Thoracic aorta (tissue), 2 donors: ENCODE measurements around the gene AREL1. TPM values are rescaled to one million over a fixed set of nuclear protein-coding genes. Genes with fewer than 3 reads are reported as not detected.
A peak's percentile ranks its signal among the peaks of the same experiment; 100 is the strongest.

ENCODE experiments used
- ATAC-seq: fragments of 150-250 bp; one replicate; pipeline ENCODE4 v1.8.0; 2017; ENCODE audit warnings: low read depth; ENCODE audit not compliant: insufficient number of reproducible peaks, low FRiP score
- DNase-seq: peaks from one replicate; pipeline ENCODE4 v3.0.0-alpha.2; 2020; ENCODE audit warnings: low spot score
- H3K27ac ChIP-seq, 2 donors: fragments of 200-600 bp; sonication (generic); 1 replicate in 1 of 2; 2 replicates in 1 of 2; pipeline ENCODE4 v1.5.1; 2016; ENCODE audit warnings: mild to moderate bottlenecking in 2 of 2, moderate library complexity in 2 of 2
- H3K27me3 ChIP-seq: fragments of 200-600 bp; sonication (generic); replicated peaks from 2 replicates; pipeline ENCODE4 v1.6.0; 2016; ENCODE audit warnings: mild to moderate bottlenecking; ENCODE audit not compliant: insufficient read depth
- H3K36me3 ChIP-seq: fragments of 200-600 bp; sonication (generic); one replicate; pipeline ENCODE4 v1.5.1; 2016
- H3K4me1 ChIP-seq, 2 donors: fragments of 200-600 bp; sonication (generic); 1 replicate in 1 of 2; 2 replicates in 1 of 2; pipeline versions ENCODE4 v1.5.1 to v1.6.0; 2016; ENCODE audit warnings: low read depth in 2 of 2, mild to moderate bottlenecking in 1 of 2; ENCODE audit not compliant: control insufficient read depth in 1 of 2
- H3K4me3 ChIP-seq: fragments of 200-600 bp; sonication (generic); 2 replicates; pipeline ENCODE4 v1.5.1; 2016; ENCODE audit warnings: mild to moderate bottlenecking
- H3K9me3 ChIP-seq: fragments of 200-600 bp; sonication (generic); 2 replicates; pipeline ENCODE4 v1.5.1; 2016
- total RNA-seq, 2 donors: library from RNA; depleted of rRNA; stranded (reverse); fragments of >200 nt; gene quantifications; one replicate each; pipeline versions ENCODE4 v1.1.0 to v1.2.3, GENCODE V29; 2016
- TF ChIP-seq, protein P1 (sequence below): fragments of 200-600 bp; sonication (generic); IDR thresholded peaks from one replicate; pipeline ENCODE4 v1.5.1; 2019; ENCODE audit warnings: antibody characterized with exemption

AREL1 gene
- total RNA-seq, 2 donors from 2014 or later, result 29.6 to 51.4 TPM

DNA sequence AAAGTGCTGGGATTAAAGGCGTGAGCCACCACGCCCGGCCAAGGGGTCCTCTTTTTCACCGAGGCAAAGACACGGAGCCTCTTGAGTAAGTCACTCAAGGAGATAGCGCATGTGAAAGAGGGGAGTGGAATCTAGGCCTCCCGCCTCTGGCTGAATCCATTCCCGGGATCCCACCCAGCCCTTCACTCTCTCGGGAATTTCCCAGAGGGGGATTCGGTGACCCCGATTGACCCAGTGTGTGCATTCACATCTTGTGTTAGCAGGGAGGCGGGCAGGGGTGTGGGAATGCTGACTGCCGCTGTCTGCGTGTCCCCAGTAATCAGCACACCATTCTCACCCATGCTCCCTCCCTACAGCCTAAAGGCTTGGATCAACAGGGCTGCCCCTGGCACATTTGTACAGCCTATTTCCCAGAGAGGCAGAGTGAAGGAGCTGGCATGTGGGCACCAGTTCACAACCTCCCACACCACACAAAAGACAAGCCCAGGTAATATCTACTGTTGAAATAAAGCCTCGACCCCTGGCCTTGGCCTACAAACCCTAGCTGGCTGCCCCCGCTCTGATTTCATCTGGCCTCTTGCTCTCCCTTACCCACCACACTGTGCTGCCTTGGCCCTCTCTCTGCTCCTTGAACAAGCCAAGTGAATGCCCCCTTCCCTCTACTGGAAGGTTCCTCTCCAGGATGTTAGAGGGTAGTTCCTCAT, 99.5 kb downstream of the AREL1 start:
- no peaks in the 10 kb centered on the region for H3K27me3 ChIP-seq
- H3K27ac ChIP-seq, result peak overlapping the region; percentile 95 to 97
- H3K36me3 ChIP-seq, result no peaks in the 10 kb centered on the region
- peaks cover 51 to 77% of the 10 kb centered on the region in 2 donors for H3K4me1 ChIP-seq
- DNase-seq (no peak), ATAC-seq (no peak)
- no peaks in the 10 kb centered on the region for H3K9me3 ChIP-seq
- TF ChIP-seq, protein P1, sequence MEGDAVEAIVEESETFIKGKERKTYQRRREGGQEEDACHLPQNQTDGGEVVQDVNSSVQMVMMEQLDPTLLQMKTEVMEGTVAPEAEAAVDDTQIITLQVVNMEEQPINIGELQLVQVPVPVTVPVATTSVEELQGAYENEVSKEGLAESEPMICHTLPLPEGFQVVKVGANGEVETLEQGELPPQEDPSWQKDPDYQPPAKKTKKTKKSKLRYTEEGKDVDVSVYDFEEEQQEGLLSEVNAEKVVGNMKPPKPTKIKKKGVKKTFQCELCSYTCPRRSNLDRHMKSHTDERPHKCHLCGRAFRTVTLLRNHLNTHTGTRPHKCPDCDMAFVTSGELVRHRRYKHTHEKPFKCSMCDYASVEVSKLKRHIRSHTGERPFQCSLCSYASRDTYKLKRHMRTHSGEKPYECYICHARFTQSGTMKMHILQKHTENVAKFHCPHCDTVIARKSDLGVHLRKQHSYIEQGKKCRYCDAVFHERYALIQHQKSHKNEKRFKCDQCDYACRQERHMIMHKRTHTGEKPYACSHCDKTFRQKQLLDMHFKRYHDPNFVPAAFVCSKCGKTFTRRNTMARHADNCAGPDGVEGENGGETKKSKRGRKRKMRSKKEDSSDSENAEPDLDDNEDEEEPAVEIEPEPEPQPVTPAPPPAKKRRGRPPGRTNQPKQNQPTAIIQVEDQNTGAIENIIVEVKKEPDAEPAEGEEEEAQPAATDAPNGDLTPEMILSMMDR, result no peak
- H3K4me3 ChIP-seq, result peak overlapping the region; percentile 92

- Histone ChIP-seq H3K36me3 (no peaks in the 10 kb centered on the region), H3K27ac (peak overlapping the region; percentile 95 to 97), H3K4me3 (peak overlapping the region; percentile 92), H3K9me3 (no peaks in the 10 kb centered on the region), H3K27me3 (no peaks in the 10 kb centered on the region), H3K4me1 (peaks cover 47 to 74% of the 10 kb centered on the region in 2 donors)
- peak; percentile 33 for ATAC-seq
- TF ChIP-seq, protein P1, result peak; percentile 60
- no peak for DNase-seq
These were observed 100.4 kb downstream of the AREL1 start for GRCh38 chr14:74612350-74613021.

DNA sequence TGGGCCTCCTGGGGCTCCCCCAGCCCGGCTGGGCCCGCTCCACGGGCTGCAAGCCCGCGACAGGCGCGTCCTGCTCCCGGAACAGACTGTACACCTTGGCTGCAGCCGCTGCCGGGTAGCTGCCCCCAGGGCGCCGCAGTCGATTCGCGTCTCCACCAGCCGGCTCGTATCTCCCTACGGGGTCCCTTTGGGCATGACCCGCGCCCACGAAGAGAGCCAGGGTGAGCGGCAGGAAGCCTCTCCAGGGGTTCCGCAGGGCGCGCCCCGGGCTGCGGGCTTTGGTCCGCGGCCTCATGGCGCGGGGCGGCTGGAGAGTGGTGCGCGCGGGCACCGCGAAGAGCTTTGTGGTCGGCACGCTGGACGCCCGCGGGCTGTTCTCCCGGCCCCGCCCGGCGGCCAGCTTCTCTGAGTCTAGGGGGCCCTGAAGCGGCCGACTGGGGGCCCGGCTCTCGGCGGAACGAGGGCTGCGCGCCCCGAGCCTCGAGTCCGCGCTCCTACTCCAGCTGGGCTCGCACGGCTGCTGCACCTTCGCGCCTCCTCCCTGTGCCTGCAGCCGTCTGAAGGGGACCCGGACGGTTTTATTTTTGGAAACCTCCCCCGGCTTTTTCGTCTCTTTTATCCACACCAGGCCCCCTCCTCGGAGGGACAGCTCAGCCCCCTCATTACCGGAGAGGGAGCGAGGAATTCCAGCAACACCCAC, 101.1 kb downstream of the AREL1 start, which contains the start of gene LTBP2:
LTBP2 (minus strand) TSS at position 588 of the 700 bp plus-strand sequence; CDS start at position 295, 293 bp downstream.
- Histone ChIP-seq H3K4me3 (peak within 1 kb of the TSS; percentile 92), H3K4me1 (peaks cover 44 to 74% of the 10 kb centered on the region in 2 donors), H3K9me3 (no peaks in the 10 kb centered on the region), H3K36me3 (no peaks in the 10 kb centered on the region), H3K27me3 (no peaks in the 10 kb centered on the region), H3K27ac (peak within 1 kb of the TSS; percentile 95 to 97)
- DNase-seq (no peak), ATAC-seq (no peak)
- TF ChIP-seq, protein P1, result no peak

Other genes with a start within 250 kb of the AREL1 start
- gene NPC2, start 219.8 kb downstream of the AREL1 start, total RNA-seq, result 100 to 1,000 TPM; 406 to 455 TPM
- gene ISCA2, start 219.3 kb downstream of the AREL1 start, total RNA-seq, result 10 to 100 TPM in 1 of 2 donors, 1 to 10 TPM in 1; 6.5 to 22.2 TPM
- 100 to 1,000 TPM; 674 to 973 TPM for gene LTBP2, start 100.8 kb downstream of the AREL1 start, total RNA-seq
- gene FCF1, start 64 bp upstream of the AREL1 start, total RNA-seq, result 10 to 100 TPM; 31.8 to 32.5 TPM
- gene YLPM1, start 50.2 kb upstream of the AREL1 start, total RNA-seq, result 10 to 100 TPM; 48.2 to 61.6 TPM
- gene PROX2, start 163.1 kb upstream of the AREL1 start, total RNA-seq, result not detected
- gene DLST, start 168.8 kb upstream of the AREL1 start, total RNA-seq, result 10 to 100 TPM; 68.6 to 91.6 TPM
- 10 to 100 TPM in 1 of 2 donors, 1 to 10 TPM in 1; 9.4 to 17.6 TPM for gene RPS6KL1, start 210.2 kb upstream of the AREL1 start, total RNA-seq
- 10 to 100 TPM; 34.4 to 75.3 TPM for gene PGF, start 242.5 kb upstream of the AREL1 start, total RNA-seq